Measurements from ENCODE around the gene MAN1A2. TPM values are rescaled to one million over a fixed set of nuclear protein-coding genes. Genes with fewer than 3 reads are reported as not detected.

The MAN1A2 gene
- total and polyA plus RNA-seq, 10 of the 15 experiments (the other 5 are each of a cell fraction or from before 2014, with no cell fraction given), result 2.8 to 23.6 (median 16.0) TPM

- in situ Hi-C loops (cut with MboI), result no loop called here
- Histone ChIP-seq H4K20me1 (ENCODE audit: control insufficient read depth, insufficient read depth) (no peaks in the 10 kb centered on the region), H3K4me1 (ENCODE audit: control insufficient read depth, insufficient read depth, low read length) (no peaks in the 10 kb centered on the region), H2AFZ (ENCODE audit: control insufficient read depth, low read depth, low read length) (no peak overlapping the region), H3K27ac (ENCODE audit: control insufficient read depth, insufficient read depth) (no peak overlapping the region), H3K9ac (ENCODE audit: control insufficient read depth, insufficient read depth, low read length) (no peak overlapping the region), H3K27me3 (replicated peaks in 1 of 2; ENCODE audit: control insufficient read depth in 2 of 2, insufficient read depth in 2 of 2, low read length in 1 of 2) (no peaks in the 10 kb centered on the region), H3K9me3 (replicated peaks; ENCODE audit: control insufficient read depth, insufficient read depth, low read length) (no peaks in the 10 kb centered on the region; the same call in 1 of the 3 replicates), H3K4me2 (ENCODE audit: control insufficient read depth, insufficient read depth) (no peak overlapping the region), H3K79me2 (ENCODE audit: control insufficient read depth, insufficient read depth, low read length) (peaks cover 3% of the 10 kb centered on the region), H3K4me3 (no peak overlapping the region), H3K36me3 (ENCODE audit: control insufficient read depth in 2 of 2, insufficient read depth in 2 of 2, low read length in 1 of 2) (0 out of 4 replicates have a peak, but pooled peaks cover 0 to under 1% of the 10 kb centered on the region in 2 experiments)
- ChIA-PET RAD21 (ENCODE audit: unreplicated experiment) (no interaction called here), POLR2A (no interaction called here), SMC1A (ENCODE audit: uncharacterized antibody, unreplicated experiment) (interaction anchor here (1.3 kb wide), 1 partner anchor 12 kb away, joined by 4 read pairs; no protein-coding TSS in a partner anchor), CTCF (interaction anchor here (0.8 kb wide), 1 partner anchor 14 kb away, joined by 3 read pairs; no protein-coding TSS in a partner anchor)
- intact Hi-C loops (cut with micrococcal nuclease; ENCODE audit: unreplicated experiment), result no loop called here
- WGBS (ENCODE audit: insufficient coverage, insufficient replicate concordance, low lambda C conversion rate, missing lambda C conversion rate), result 81% methylated on average over 6 of the region's 6 CpGs
- BruUV-seq (replicated peaks), result no TSS peak
- no peak for FAIRE-seq
- no peak for ATAC-seq
- DNase-seq (ENCODE audit: low read depth, low spot score), result no peak
- no peak for TF ChIP-seq CEBPZ (IDR thresholded peaks at IDR 0.05; ENCODE audit: low read depth, low read length)
- no peak for TF ChIP-seq ZNF24 (IDR thresholded peaks at IDR 0.05)
- TF ChIP-seq NR2C2 (IDR thresholded peaks at IDR 0.05; ENCODE audit: borderline replicate concordance, control insufficient read depth, insufficient read length, low read depth), result no peak
- TF ChIP-seq BHLHE40 (IDR thresholded peaks at IDR 0.05; ENCODE audit: borderline replicate concordance in 1 of 2, low read depth in 2 of 2, low read length in 1 of 2), result no peak
- TF ChIP-seq NKRF (conservative IDR thresholded peaks at IDR 0.05), result no peak
- TF ChIP-seq POU2F2 (IDR thresholded peaks at IDR 0.05; ENCODE audit: borderline replicate concordance, low read depth, low read length), result no peak
- no peak for TF ChIP-seq MTA2 (IDR thresholded peaks at IDR 0.05; ENCODE audit: low read depth)
- TF ChIP-seq EED (IDR thresholded peaks at IDR 0.05; ENCODE audit: low read depth), result no peak
- no peak for TF ChIP-seq BACH1 (IDR thresholded peaks at IDR 0.05; ENCODE audit: borderline replicate concordance)
- no peak for TF ChIP-seq SMC3 (IDR thresholded peaks at IDR 0.05; ENCODE audit: borderline replicate concordance, low read length)
- TF ChIP-seq ELK1 (IDR thresholded peaks at IDR 0.05; ENCODE audit: low read depth, low read length), result no peak
- no peak for TF ChIP-seq SP1 (IDR thresholded peaks at IDR 0.05; ENCODE audit: low read depth, low read length)
Measured at GRCh38 chr1:117398957-117399356, 31.7 kb downstream of the MAN1A2 start.
